C4-2B (cell line): ENCODE measurements around the gene SNRNP25.

Source experiments
- H3K27ac ChIP-seq: fragments of 450-650 bp; 2 replicates; pipeline ENCODE4 v1.5.1; 2017
- ZFX ChIP-seq: fragments of 450-650 bp; IDR thresholded peaks from 2 replicates; pipeline ENCODE4 v1.6.1; 2017
- TF ChIP-seq, protein P1 (sequence below): fragments of 450-650 bp; conservative IDR thresholded peaks from 2 replicates; pipeline ENCODE4 v1.5.1; 2017; ENCODE audit warnings: mild to moderate bottlenecking

SNRNP25 gene

GRCh38 chr16:54237-54581, 581 bp downstream of the SNRNP25 start:
- no peak for TF ChIP-seq ZFX
- TF ChIP-seq, protein P1, sequence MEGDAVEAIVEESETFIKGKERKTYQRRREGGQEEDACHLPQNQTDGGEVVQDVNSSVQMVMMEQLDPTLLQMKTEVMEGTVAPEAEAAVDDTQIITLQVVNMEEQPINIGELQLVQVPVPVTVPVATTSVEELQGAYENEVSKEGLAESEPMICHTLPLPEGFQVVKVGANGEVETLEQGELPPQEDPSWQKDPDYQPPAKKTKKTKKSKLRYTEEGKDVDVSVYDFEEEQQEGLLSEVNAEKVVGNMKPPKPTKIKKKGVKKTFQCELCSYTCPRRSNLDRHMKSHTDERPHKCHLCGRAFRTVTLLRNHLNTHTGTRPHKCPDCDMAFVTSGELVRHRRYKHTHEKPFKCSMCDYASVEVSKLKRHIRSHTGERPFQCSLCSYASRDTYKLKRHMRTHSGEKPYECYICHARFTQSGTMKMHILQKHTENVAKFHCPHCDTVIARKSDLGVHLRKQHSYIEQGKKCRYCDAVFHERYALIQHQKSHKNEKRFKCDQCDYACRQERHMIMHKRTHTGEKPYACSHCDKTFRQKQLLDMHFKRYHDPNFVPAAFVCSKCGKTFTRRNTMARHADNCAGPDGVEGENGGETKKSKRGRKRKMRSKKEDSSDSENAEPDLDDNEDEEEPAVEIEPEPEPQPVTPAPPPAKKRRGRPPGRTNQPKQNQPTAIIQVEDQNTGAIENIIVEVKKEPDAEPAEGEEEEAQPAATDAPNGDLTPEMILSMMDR, result no peak
- H3K27ac ChIP-seq, result peak overlapping the region; percentile 95

DNA sequence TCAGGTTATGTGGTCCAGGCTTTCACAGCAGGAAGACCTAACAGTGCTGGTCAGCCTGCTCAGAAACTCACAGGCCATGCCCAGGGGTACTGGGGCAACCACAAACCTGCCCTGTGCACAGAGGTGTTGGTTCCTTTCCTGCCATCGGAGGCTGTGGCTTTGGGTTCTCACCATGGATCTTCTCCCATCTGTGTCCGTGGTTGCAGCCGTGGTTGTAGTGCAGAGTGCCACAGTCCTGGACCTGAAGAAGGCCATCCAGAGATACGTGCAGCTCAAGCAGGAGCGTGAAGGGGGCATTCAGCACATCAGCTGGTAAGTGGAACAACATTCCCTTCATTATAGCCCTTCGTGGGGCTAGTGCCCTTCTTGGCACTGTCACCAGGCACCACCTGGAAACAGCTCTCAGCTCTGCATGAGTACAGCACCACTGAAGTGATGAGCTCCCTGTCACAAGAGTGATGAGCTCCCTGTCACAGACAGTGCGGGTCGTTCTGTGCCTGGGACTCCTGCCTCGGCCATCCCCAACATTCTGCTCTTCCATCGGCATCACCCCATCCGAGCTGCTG, 2.0 kb downstream of the SNRNP25 start:
- no peak for TF ChIP-seq ZFX
- TF ChIP-seq, protein P1, result no peak
- no peak overlapping the region for H3K27ac ChIP-seq

DNA sequence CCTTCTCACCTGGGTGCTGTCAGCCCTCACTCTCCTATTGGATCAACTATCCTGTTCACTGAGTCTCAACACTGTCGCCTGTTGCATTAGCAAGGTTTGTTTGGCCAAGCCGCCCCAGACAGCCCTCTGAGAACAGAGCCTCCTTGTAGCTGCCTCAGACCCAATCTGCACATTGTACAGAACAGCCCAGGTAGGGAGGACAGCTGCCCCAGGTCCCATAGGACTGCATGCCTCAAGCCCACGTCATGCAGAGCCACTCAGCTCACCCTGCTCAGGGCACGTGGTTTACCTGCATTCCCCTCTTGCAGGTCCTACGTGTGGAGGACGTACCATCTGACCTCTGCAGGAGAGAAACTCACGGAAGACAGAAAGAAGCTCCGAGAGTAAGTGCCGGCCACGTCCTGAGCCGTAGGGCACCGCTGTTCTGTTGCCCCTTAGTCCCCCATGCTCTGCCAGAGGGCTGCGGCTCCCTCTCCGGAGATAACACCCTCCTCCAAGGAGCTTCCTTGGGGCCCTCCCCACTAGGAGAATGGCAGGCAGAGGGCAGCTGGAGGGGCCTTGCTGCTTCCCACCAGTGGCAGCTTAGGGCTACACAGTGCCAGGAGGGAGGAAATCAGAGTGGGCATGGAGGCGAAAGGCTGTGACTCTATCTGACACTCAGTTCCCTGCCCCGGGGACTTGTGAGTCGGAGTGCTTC, 2.8 kb downstream of the SNRNP25 start:
- TF ChIP-seq, protein P1, result no peak
- no peak for TF ChIP-seq ZFX
- no peak overlapping the region for H3K27ac ChIP-seq

GRCh38 chr16:57711-58110, 4.1 kb downstream of the SNRNP25 start:
- TF ChIP-seq ZFX, result no peak
- TF ChIP-seq, protein P1, result no peak
- H3K27ac ChIP-seq, result no peak overlapping the region

- TF ChIP-seq ZFX, result no peak
- TF ChIP-seq, protein P1, result no peak
Observed at GRCh38 chr16:58491-59439, 5.1 kb downstream of the SNRNP25 start.

DNA sequence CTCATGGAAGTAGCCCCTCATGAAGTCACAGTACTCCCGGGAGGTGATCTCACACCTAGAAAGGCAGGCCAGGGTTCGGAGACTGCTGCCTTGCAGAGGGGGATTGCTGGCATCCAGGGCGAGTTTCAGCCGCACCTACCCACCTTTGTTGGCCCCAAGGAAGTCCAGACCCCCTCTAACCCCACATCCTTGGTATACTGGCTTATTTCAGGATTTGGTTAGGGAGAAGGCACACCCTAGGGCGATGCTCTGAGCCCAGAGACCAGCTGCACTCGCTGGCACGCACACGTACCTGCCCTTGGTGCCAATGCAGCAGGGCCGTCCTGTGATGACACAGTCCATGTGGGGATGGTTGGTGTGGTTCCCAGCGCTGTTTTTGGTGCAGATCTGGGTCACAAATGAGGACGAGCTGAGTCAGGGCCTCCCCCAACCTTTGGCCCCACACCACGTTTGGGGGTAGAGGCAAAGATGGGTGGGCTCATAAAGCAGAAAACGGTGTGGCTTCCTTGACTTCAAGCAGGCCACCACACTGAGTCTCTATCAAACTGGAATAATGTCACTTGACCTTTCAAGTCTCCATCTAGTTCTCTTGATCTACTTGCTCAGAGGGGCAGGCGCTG, 5.9 kb downstream of the SNRNP25 start:
- H3K27ac ChIP-seq, result no peak overlapping the region
- TF ChIP-seq, protein P1, result no peak
- no peak for TF ChIP-seq ZFX

More at GRCh38 chr16:58491-59439, 5.1 kb downstream of the SNRNP25 start:
- H3K27ac ChIP-seq, result no peak overlapping the region

GRCh38 chr16:60166-60565, 6.5 kb downstream of the SNRNP25 start:
- no peak overlapping the region for H3K27ac ChIP-seq
- TF ChIP-seq, protein P1, result no peak
- no peak for TF ChIP-seq ZFX
